ENCODE measurements around the gene TMSB15C.
"Not testable (repeated sequence)": the region's sequence is repeated elsewhere in the genome, so short reads cannot be mapped to it uniquely, and the experiment has no call there.

The TMSB15C gene

GRCh38 chrX:104075778-104076445 lies at the start of gene TMSB15C:
TSS of gene TMSB15C (minus strand) at chrX:104076236.
- not testable (repeated sequence) for DNase-seq (ENCODE audit: low spot score)

- DNase-seq (ENCODE audit: low spot score) = no peak
Measured at GRCh38 chrX:104122829-104123228, 46.8 kb upstream of the TMSB15C start.

- no peak for DNase-seq (ENCODE audit: low spot score)
Measured at GRCh38 chrX:104118765-104119164, 42.7 kb upstream of the TMSB15C start.

GRCh38 chrX:104117759-104118158 lies 41.7 kb upstream of the TMSB15C start:
- no peak for DNase-seq (ENCODE audit: low spot score)

- DNase-seq (ENCODE audit: low spot score) = peak; percentile 43
Measured at GRCh38 chrX:104113222-104113965, 37.4 kb upstream of the TMSB15C start.

- peak; percentile 47 for DNase-seq (ENCODE audit: low spot score)
Measured at GRCh38 chrX:104112326-104112951, 36.4 kb upstream of the TMSB15C start, which contains the start of gene ZCCHC18. TSS of gene ZCCHC18 (plus strand) at chrX:104112523. CDS start at chrX:104114112, 1,589 bp downstream.

- not testable (repeated sequence) for DNase-seq (ENCODE audit: low spot score)
Measured at GRCh38 chrX:104110491-104111240, 34.6 kb upstream of the TMSB15C start.

GRCh38 chrX:104108955-104109354 lies 32.9 kb upstream of the TMSB15C start:
- no peak for DNase-seq (ENCODE audit: low spot score)

- no peak for DNase-seq (ENCODE audit: low spot score)
Measured at GRCh38 chrX:104105330-104106262, 29.6 kb upstream of the TMSB15C start.

- DNase-seq (ENCODE audit: low spot score) = no peak
Measured at GRCh38 chrX:104104676-104105075, 28.6 kb upstream of the TMSB15C start.

GRCh38 chrX:104098919-104099318 lies 22.9 kb upstream of the TMSB15C start:
- no peak for DNase-seq (ENCODE audit: low spot score)

- DNase-seq (ENCODE audit: low spot score) = peak; percentile 75
Measured at GRCh38 chrX:104098151-104098808, 22.2 kb upstream of the TMSB15C start.

- no peak for DNase-seq (ENCODE audit: low spot score)
Measured at GRCh38 chrX:104085919-104086318, 9.9 kb upstream of the TMSB15C start.

- DNase-seq (ENCODE audit: low spot score) = no peak
Measured at GRCh38 chrX:104085477-104085876, 9.4 kb upstream of the TMSB15C start.

- no peak for DNase-seq (ENCODE audit: low spot score)
Measured at GRCh38 chrX:104084534-104085277, 8.7 kb upstream of the TMSB15C start.

GRCh38 chrX:104084063-104084462 lies 8.0 kb upstream of the TMSB15C start:
- DNase-seq (ENCODE audit: low spot score) = no peak

- DNase-seq (ENCODE audit: low spot score) = not testable (repeated sequence)
Measured at GRCh38 chrX:104077854-104078253, 1.8 kb upstream of the TMSB15C start.

- DNase-seq (ENCODE audit: low spot score) = not testable (repeated sequence)
Measured at GRCh38 chrX:104062636-104063035, 13.4 kb downstream of the TMSB15C start.

- not testable (repeated sequence) for DNase-seq (ENCODE audit: low spot score)
Measured at GRCh38 chrX:104054956-104055355, 21.1 kb downstream of the TMSB15C start.

- DNase-seq (ENCODE audit: low spot score) = no peak
Measured at GRCh38 chrX:104047171-104047570, 28.9 kb downstream of the TMSB15C start.
